ACHN (cell line): ENCODE data around the gene BCAS4.
"Not testable (repeated sequence)": the region's sequence is repeated elsewhere in the genome, so short reads cannot be mapped to it uniquely, and the experiment has no call there.

Experiments used
- DNase-seq: peaks from one replicate; pipeline ENCODE4 v3.0.0-alpha.2; 2015
- in situ Hi-C: cut with HindIII; loops from 2 replicates; pipeline ENCODE4 v1.10.0; 2017; ENCODE audit warnings: low sequenced_read_pairs, low pct_ligation_motif_present, low pct_unique_long_range_greater_than_20kb

The BCAS4 gene

GRCh38 chr20:50793575-50794016 is 1.3 kb upstream of the BCAS4 start:
- in situ Hi-C loops: not testable (repeated sequence)
- peak; percentile 44 for DNase-seq

GRCh38 chr20:50794181-50794845 is 548 bp upstream of the BCAS4 start:
- DNase-seq: no peak
- in situ Hi-C loops: no loop called here

DNA sequence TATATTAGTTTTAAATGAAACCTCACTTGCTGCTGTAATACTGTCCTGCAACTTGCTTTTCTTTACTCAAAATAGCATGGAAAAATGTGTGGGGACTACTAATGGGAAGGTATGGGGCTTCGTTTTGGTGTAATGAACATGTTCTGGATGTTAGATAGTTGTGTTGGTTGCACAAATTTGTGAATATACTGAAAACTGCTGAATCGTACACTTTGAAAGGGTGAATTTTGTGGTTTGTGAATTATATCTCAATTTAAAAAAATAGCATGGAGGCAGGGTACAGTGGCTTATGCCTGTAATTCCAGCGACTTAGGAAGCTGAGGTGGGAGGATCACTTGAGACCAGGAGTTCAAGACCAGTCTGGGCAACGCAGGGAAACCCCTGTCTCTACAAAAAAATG is 2.3 kb downstream of the BCAS4 start:
- in situ Hi-C loops: no loop called here
- no peak for DNase-seq

- in situ Hi-C loops: no loop called here
- DNase-seq: no peak
Measured at GRCh38 chr20:50798650-50799049, 3.8 kb downstream of the BCAS4 start.

- in situ Hi-C loops: no loop called here
- DNase-seq: no peak
Measured at GRCh38 chr20:50799176-50799889, 4.5 kb downstream of the BCAS4 start.

DNA sequence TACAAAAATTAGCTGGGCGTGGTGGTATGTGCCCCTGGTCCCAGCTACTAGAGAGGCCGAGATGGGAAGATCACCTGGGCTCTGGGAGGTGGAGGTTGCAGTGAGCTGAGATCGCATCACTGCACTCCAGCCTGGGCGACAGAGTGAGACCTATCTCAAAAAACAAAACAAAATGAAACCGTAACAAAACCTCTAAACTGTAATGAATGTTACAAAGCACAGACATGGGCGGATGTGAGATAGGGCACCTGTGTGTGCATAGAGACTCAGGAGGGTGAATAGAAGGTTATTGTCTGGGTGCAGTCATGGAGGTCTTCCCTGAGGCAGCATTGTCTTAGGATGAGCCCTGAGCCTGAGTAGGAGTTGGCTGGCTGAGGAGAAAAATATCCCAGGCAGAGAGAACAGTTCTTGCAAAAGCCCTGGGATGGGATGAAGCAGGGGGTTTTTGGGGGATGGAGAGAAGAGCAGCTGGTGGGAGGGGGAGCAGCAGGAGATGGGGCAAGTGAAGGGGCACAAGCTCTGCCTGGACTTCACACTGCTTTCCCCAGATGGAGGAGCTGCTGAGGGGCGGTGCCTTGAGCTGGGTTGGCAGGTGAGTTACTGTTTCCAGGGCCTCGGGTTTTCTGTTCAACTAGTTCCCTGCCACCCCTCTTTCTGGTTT is 5.2 kb downstream of the BCAS4 start:
- no peak for DNase-seq
- in situ Hi-C loops: no loop called here

DNA sequence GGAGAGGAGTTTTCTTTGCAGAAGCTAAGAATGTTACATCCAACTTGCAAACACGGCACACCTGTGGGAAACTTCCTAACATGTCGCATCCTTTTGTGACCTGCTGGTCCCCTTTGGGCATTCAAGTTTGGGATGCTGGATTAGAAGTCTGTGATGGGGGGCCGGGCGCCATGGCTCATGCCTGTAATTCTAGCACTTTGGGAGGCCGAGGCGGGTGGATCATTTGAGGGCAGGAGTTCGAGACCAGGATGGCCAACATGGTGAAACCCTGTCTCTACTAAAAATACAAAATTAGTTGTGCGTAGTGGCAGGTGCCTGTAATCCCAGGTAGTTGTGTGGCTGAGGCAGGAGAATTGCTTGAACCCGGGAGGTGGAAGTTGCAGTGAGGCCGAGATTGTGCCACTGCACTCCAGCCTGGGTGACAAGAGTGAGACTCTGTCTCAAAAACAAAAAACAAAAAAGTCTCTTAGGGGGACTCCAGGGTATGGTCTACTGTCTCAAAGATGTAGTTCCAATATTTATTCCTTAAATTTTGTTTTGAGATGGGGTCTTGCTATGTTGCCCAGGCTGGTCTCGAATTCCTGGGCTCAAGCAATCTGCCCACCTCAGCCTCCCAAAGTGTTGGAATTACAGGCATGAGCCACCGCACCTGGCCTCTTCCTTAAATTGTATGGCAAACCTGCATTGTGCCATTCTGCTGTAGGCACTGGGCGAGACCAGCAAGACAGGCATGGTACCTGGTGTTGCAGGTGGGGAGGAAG is 6.3 kb downstream of the BCAS4 start:
- DNase-seq, in situ Hi-C loops: not testable (repeated sequence)

DNA sequence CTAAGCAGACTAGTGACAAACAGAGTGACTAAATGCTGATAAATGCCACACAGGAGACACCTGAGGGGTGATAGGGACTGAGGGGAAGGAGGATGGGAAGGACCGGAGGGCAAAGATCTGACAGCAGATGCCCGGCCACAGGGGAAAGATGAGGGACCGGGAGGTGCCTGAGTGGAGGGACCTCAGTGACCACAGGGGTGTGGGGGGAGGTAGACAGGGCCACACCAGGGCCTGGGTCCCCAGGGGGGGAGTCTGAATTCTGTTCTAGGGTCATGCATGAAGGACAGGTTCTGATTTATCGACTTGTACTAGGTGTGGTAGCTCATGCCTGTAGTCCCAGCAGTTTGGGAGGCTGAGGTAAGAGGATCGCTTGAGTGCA is 6.9 kb downstream of the BCAS4 start:
- DNase-seq: no peak
- in situ Hi-C loops: no loop called here

GRCh38 chr20:50802289-50802688 is 7.4 kb downstream of the BCAS4 start:
- in situ Hi-C loops: no loop called here
- no peak for DNase-seq

DNA sequence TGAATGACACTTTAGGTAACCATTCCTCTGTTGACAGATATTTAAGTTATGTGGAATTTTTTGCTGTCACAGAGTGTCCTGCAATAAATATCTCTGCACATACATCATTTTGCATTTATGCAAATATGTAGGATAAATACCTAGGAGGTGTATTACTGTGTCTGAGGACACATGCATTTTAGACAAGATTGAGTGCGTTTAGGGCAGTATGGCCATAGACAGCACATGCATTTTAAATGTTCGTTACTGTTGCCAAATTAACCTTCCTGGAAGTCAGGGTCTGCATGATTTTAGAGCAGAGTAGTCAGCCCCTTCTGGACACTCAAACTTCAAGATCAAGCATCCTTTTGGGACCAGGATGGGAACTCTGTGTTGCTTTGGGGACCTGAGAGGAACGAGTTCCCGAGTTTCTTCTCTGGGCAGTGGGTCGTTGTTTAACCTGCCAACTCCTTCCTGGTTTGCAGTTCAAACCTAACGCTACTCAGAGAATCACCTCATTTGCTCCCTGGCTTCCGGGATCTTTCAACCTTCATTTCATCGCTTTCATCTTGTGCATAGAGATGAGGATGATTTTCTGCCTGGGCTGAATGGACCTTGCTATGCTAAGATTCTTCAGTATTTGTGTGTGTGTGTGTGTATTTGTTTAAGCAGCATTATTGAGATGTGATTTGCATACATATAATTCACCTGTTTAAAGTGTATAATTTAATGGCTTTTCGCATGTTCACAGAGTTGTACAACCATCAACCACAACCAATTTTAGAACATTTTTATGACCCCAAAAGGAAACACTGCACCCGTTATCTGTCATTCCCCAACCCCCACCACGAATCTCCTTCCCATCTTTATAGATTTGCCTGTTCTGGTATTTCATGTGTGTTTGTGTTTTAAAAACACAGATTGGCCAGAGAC is 9.8 kb downstream of the BCAS4 start:
- DNase-seq: no peak
- in situ Hi-C loops: no loop called here

- in situ Hi-C loops: no loop called here
Measured at GRCh38 chr20:50805349-50805684, 10.5 kb downstream of the BCAS4 start.

GRCh38 chr20:50806126-50806768 is 11.4 kb downstream of the BCAS4 start:
- in situ Hi-C loops: no loop called here
- DNase-seq: no peak

More at GRCh38 chr20:50805349-50805684, 10.5 kb downstream of the BCAS4 start:
- no peak for DNase-seq

GRCh38 chr20:50810063-50810462 is 15.2 kb downstream of the BCAS4 start:
- no peak for DNase-seq
- in situ Hi-C loops: no loop called here

GRCh38 chr20:50810842-50811241 is 16.0 kb downstream of the BCAS4 start:
- DNase-seq: no peak
- in situ Hi-C loops: no loop called here

- DNase-seq: no peak
- in situ Hi-C loops: no loop called here
Measured at GRCh38 chr20:50813101-50813643, 18.3 kb downstream of the BCAS4 start.

DNA sequence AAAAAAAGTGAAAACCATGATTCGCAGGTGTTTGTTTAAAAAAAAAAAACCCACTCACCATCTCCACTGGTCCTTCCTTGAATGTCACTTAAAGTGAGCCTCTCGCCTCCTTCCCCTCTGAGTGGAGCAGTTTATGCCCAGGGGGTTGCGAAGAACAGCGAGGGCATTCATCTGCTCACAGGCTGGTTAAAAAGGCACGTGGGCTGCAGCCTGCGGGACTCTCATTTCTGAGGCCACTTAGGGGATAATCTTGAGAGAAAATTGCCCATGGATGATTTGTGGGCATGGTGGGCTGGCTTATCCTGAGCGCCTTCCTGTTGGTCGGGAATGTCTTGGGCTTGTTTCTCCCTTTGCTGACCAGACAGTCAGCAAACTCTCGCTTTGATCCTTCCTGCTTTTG is 18.9 kb downstream of the BCAS4 start:
- no peak for DNase-seq
- in situ Hi-C loops: no loop called here

- no peak for DNase-seq
- in situ Hi-C loops: no loop called here
Measured at GRCh38 chr20:50814438-50815161, 19.7 kb downstream of the BCAS4 start.
